Activated T-helper 1 cell treated with Interleukin-2 at 50 U/mL for 16 hours (primary cell): ENCODE measurements around the gene DPP3.
"Not testable (repeated sequence)": the region's sequence is repeated elsewhere in the genome, so short reads cannot be mapped to it uniquely, and the experiment has no call there.

Source experiments
- DNase-seq: peaks from one replicate; pipeline ENCODE4 v3.0.0-alpha.2; 2020; ENCODE audit warnings: low read depth

The DPP3 gene, protein sequence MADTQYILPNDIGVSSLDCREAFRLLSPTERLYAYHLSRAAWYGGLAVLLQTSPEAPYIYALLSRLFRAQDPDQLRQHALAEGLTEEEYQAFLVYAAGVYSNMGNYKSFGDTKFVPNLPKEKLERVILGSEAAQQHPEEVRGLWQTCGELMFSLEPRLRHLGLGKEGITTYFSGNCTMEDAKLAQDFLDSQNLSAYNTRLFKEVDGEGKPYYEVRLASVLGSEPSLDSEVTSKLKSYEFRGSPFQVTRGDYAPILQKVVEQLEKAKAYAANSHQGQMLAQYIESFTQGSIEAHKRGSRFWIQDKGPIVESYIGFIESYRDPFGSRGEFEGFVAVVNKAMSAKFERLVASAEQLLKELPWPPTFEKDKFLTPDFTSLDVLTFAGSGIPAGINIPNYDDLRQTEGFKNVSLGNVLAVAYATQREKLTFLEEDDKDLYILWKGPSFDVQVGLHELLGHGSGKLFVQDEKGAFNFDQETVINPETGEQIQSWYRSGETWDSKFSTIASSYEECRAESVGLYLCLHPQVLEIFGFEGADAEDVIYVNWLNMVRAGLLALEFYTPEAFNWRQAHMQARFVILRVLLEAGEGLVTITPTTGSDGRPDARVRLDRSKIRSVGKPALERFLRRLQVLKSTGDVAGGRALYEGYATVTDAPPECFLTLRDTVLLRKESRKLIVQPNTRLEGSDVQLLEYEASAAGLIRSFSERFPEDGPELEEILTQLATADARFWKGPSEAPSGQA

DNA sequence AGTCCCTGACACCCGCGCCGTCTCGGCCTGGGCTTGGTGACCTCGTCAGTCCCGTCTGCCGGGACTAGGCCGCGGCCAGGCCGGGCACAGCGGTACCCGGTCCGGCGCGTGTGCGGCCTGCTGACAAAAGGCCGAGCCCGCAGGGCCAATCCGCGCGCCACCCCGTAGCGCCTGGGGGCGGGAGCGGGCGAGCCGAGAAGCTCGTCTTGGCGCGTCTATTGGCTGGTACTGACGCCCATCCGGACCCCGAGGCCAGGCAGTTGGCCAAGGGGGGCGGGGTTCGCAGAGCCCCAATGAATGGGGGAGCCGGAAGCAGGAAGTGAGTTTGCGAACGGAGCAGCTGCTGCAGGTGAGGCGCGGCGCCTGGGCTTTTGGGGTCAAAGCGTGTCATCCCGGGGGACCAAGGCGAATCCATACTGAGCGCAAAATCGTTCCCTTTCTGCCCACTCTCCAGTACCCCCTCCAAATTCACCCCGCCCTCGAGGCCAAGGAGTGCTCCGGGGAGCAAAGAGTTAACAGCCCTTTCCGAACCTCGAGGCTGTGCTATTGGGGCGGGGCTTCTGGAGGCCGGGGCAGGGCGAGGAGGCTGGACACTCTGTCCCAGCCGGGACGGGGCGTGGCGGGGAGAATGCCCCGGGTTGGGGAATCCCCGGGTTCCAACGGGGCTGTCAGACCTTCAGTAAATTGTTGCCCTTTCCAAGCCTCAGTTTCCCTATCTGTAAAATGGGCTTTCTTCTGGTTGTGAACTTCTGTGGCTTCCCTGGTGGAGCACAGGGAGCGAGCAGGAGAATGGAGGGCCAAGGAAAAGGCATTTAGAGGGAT is at the start of gene DPP3:
DPP3 (plus strand) TSS at position 318 of the 822 bp plus-strand sequence. CDS start 1,767 bp downstream, outside the sequence.
- peak; percentile 93 for DNase-seq

- not testable (repeated sequence) for DNase-seq
Observed at GRCh38 chr11:66431287-66431686, 48.9 kb upstream of the DPP3 start.

DNA sequence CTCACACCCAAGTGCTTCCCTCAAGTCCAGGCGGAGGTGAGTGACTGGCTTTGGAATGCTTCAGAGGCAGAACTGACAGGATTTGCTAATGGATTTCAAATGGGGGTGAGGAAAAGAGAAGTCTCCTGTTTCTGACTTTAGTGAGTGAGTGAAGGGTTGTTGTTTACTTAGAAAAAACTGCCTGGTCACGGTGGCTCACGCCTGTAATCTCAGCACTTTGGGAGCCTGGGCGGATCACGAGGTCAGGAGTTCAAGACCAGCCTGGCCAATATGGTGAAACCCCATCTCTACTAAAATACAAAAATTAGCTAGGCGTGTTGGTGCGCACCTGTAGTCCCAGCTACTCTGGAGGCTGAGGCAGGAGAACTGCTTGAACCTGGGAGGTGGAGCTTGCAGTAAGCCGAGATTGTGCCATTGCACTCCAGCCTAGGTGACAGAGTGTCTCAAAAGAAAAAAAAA is 48.3 kb upstream of the DPP3 start:
- DNase-seq = not testable (repeated sequence)

DNA sequence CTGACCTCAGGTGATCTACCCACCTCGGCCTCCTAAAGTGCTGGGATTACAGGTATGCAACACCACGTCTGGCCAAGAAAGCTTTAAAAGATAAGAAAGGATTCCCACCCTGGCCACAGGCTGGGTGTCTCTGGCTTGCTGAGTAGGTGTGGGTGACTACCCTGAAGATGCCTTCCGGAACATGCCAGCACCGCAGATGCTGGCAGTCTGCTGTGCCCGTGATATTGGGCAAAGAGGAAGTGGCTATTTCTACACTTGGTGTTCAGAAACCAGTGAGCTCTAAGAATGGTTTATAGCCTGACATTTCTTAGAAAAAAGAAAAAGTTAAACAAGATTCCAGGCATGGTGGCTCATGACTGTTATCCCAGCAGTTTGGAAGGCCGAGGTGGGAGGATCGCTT is 47.6 kb upstream of the DPP3 start:
- DNase-seq = no peak

DNA sequence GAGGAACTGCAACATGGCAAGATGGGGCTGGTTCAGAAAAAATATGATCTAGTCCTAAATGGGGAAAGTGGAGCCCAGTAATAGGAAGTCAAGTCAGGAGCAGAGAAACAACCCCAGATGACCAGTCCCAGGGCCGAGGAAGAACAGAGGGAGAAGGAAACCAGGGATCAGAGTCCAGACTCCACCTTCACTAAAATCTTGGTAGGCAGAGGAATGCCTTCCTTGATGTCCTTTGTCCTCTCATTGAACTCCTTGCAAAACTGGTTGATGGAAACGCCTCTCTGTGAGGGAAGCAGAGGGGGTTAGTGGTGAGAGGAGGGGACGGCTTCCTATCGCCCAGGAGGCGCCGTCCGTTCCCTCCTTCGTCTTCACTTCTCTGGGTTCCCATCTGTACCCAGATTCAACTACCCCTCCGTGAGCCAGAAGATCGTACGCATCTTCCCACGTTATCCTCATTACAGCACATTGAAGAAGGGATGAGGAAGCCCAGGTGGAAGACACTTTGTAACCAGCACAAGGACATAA is 42.2 kb upstream of the DPP3 start:
- no peak for DNase-seq

GRCh38 chr11:66438504-66439466 is 41.4 kb upstream of the DPP3 start, which contains the start of gene MRPL11:
Gene MRPL11 (minus strand): TSS chr11:66438848. CDS start chr11:66438754, 94 bp downstream.
- peak; percentile 73 for DNase-seq

DNA sequence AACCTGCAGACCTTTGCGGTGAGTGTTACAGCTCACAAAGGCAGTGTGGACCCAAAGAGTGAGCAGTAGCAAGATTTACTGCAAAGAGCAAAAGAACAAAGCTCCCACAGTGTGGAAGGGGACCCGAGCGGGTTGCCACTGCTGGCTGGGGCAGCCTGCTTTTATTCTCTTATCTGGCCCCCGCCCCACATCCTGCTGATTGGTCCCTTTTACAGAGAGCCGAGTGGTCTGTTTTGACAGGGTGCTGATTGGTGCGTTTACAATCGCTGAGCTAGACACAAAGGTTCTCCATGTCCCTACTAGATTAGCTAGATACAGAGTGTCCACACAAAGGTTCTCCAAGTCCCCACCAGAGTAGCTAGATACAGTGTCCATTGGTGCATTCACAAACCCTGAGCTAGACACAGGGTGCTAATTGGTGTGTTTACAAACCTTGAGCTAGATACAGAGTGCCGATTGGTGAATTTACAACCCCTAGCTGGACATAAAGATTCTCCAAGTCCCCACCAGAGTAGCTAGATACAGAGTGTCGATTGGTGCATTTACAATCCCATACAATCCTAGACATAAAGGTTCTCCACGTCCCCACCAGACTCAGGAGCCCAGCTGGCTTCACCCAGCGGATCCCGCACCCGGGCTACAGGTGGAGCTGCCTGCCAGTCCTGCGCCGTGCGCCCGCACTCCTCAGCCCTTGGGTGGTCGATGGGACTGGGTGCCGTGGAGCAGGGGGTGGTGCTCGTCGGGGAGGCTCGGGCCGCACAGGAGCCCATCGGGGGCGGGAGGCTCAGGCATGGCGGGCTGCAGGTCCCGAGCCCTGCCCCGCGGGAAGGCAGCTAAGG is 39.9 kb upstream of the DPP3 start:
- not testable (repeated sequence) for DNase-seq

DNA sequence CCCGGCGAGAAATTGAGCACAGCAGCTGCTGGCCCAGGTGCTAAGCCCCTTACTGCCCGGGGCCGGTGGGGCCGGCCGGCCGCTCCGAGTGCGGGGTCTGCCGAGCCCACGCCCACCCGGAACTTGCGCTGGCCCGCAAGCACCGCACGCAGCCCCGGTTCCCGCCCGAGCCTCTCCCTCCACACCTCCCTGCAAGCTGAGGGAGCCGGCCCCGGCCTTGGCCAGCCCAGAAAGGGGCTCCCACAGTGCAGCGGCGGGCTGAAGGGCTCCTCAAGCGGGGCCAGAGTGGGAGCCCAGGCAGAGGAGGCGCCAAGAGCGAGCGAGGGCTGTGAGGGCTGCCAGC is 39.3 kb upstream of the DPP3 start:
- not testable (repeated sequence) for DNase-seq

- no peak for DNase-seq
Observed at GRCh38 chr11:66443602-66444001, 36.6 kb upstream of the DPP3 start.

DNA sequence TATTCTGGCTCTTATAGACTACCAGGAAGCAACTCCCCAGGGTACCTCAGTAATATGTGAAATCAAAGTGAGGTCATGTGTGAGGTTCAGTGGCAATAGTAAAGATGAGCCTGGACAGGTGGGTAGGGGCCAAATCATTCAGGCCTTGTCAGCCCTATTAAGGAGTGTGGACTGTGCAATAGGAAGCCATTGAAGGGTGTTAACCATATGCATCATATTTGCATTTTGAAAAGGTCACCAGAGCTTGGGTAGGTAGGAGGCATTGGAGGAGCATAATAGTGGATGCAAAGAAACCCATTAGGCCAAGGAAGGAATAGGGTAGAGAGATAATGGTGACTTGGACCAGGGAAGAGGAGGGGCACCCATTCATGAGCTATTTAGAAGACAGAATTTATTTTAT is 33.2 kb upstream of the DPP3 start:
- no peak for DNase-seq

DNA sequence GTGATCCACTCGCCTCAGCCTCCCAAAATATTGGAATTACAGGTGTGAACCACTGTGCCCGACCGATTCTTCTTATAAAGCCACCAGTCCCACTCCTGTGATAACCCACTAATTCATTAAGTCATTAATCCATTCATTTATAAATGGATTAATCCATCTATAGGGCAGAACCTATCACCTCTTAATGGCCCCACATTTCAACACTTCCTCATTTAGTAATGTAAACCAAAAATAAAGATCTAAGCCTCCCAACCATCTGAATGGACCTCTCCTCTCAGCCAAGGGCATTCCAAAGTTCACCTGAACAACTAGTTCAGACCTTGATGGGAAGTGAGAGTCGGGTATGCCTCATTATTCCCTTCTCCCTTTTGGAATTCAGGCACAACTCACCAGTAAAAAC is 31.7 kb upstream of the DPP3 start:
- DNase-seq = no peak

GRCh38 chr11:66450560-66450959 is 29.7 kb upstream of the DPP3 start:
- DNase-seq = no peak

- DNase-seq = no peak
Observed at GRCh38 chr11:66451663-66452062, 28.6 kb upstream of the DPP3 start.

DNA sequence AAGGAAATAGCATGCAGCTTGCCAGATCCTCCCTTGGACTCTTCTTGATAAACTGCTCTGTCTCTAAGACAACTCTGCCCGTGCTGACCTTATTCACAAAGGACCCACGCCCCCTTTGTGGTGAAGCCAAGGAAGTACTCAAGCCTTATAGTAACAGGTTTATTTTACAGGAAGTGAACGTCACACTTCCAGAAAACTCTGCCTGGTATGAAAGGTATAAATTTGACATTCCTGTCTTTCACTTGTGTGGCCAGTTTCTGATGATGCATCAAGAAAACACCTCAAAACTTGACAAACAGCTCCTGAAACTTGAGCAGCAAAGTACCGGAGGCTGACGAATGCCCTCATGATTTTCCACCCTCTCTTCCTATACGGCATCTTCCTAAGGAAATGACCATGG is 26.0 kb upstream of the DPP3 start:
- DNase-seq = no peak

- no peak for DNase-seq
Observed at GRCh38 chr11:66454828-66455227, 25.4 kb upstream of the DPP3 start.

- DNase-seq = no peak
Observed at GRCh38 chr11:66457826-66458225, 22.4 kb upstream of the DPP3 start.

DNA sequence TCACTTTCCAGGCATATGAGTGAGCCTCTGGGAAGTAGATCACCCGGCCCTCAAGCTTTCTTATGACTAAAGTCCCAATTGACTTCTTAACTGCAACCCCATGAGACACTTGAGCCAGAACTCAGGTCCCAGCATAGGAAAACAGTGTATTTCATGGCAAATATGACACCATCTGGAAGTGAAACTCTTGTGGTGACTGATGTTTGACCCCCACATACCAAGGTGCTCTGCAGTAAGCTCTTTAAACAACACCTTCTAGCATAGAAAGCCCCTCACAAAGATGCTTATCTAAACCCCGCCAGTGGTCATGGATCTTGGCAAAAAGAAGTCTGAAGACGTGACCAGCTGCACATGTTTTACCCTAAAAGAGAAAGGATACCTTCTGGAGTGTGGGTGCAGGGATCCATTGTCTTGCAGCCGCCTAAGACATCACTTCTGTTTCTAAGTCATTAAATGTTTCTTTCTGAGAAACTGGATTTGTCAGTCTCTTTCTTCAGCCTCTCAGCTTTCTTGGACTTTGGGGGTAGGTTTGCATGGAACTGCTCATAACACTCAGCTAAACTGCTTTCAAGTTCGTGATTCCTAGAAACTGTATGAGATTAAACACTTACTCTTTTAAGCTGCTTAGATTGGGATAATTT is 21.0 kb upstream of the DPP3 start:
- no peak for DNase-seq

DNA sequence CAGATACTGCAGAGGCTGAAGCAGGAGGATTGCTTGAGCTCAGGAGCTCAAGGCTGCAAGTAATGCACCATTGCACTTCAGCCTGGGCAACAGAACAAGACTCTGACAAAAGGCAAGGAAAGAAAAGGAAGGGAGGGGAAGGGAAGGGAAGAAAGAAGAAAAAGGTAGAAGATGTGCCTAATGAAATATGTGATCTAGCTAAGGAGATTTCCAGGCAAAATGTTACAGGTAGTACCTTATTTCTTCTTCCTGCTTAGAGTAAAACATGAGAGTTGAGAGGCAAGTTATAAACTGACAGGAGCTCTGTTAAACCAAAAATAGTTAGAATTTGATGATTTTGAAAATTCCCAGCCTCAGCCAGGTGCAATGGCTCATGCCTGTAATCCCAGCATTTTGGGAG is 18.2 kb upstream of the DPP3 start:
- no peak for DNase-seq

DNA sequence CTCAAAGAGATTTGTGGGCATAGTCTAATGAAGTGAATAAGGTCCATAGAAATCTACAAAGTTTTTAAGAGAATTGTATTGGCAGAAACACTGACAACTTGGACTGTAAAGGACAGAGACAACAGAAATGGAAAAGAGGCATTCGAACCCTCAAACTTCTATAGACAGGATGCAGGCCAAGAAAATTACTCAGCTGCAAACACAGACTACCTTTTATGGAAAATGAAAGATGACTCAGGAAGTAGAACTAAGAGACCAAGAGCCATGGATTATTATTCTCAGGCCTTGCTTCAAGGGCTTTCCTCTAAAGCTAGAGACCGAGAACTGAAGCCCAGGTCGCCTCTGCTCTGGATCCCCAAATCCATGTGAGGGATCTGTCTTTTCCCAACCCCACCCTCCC is 17.3 kb upstream of the DPP3 start:
- DNase-seq = no peak

DNA sequence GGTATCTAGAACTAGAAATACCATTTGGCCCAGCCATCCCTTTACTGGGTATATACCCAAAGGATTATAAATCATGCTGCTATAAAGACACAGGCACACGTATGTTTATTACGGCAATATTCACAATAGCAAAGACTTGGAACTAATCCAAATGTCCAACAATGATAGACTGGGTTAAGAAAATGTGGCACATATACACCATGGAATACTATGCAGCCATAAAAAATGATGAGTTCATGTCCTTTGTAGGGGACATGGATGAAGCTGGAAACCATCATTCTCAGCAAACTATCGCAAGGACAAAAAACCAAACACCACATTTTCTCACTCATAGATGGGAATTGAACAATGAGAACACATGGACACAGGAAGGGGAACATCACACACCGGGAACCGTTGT is 16.1 kb upstream of the DPP3 start:
- not testable (repeated sequence) for DNase-seq
